Liver (tissue), 9 donors: ENCODE measurements around the gene ZFAND2B. TPM values are rescaled to one million over a fixed set of nuclear protein-coding genes. Genes with fewer than 3 reads are reported as not detected.

Source experiments
- DNase-seq: peaks from one replicate; pipeline ENCODE4 v3.0.0-alpha.2; 2017; ENCODE audit warnings: low spot score
- H3K27ac ChIP-seq, 2 donors: one replicate each; pipeline ENCODE4 v1.7.0; 2013; ENCODE audit warnings: inconsistent platforms in 2 of 2, low read length in 2 of 2, control low read depth in 1 of 2, low read depth in 1 of 2, mild to moderate bottlenecking in 1 of 2
- H3K27me3 ChIP-seq, 4 donors: one replicate each; pipeline versions ENCODE4 v1.6.1 to v1.7.0; 2013; ENCODE audit warnings: low read length in 3 of 4, inconsistent platforms in 1 of 4, mild to moderate bottlenecking in 1 of 4, moderate library complexity in 1 of 4; ENCODE audit not compliant: control insufficient read depth in 4 of 4, insufficient read depth in 4 of 4
- H3K36me3 ChIP-seq, 4 donors: one replicate each; pipeline versions ENCODE4 v1.6.1 to v1.7.0; 2013; ENCODE audit warnings: low read length in 3 of 4, mild to moderate bottlenecking in 3 of 4, low read depth in 1 of 4, moderate library complexity in 1 of 4; ENCODE audit not compliant: control insufficient read depth in 4 of 4, insufficient read depth in 3 of 4
- H3K4me1 ChIP-seq, 4 donors: one replicate each; pipeline versions ENCODE4 v1.6.1 to v1.7.0; 2013; ENCODE audit warnings: low read length in 3 of 4, mild to moderate bottlenecking in 3 of 4, moderate library complexity in 1 of 4; ENCODE audit not compliant: control insufficient read depth in 4 of 4, insufficient read depth in 4 of 4
- H3K4me3 ChIP-seq, 3 donors: one replicate each; pipeline versions ENCODE4 v1.6.1 to v1.7.0; 2013; ENCODE audit warnings: low read length in 3 of 3, control low read depth in 1 of 3, low read depth in 1 of 3, mild to moderate bottlenecking in 1 of 3
- H3K9ac ChIP-seq, 2 donors: one replicate each; pipeline ENCODE4 v1.7.0; 2013; ENCODE audit warnings: low read length in 2 of 2, mild to moderate bottlenecking in 2 of 2, moderate library complexity in 2 of 2, control low read depth in 1 of 2, low read depth in 1 of 2
- H3K9me3 ChIP-seq, 4 donors: one replicate each; pipeline versions ENCODE4 v1.6.1 to v1.7.0; 2013; ENCODE audit warnings: low read length in 3 of 4; ENCODE audit not compliant: control insufficient read depth in 4 of 4
- CTCF ChIP-seq: fragments of 150-350 bp; IDR thresholded peaks from 2 replicates; pipeline ENCODE4 v1.5.1; 2017; ENCODE audit warnings: improper control_type of control experiment, low read depth, low read length; ENCODE audit not compliant: missing input control
- EGR1 ChIP-seq, 2 donors: IDR thresholded peaks; 2 replicates each; pipeline ENCODE4 v1.6.1; 2016 to 2018; ENCODE audit warnings: antibody characterized with exemption in 2 of 2, low read depth in 2 of 2
- FOXA1 ChIP-seq: IDR thresholded peaks from 2 replicates; pipeline ENCODE4 v1.6.1; 2016; ENCODE audit warnings: antibody characterized with exemption
- FOXA2 ChIP-seq: IDR thresholded peaks from 2 replicates; pipeline ENCODE4 v1.6.1; 2016; ENCODE audit warnings: antibody characterized with exemption
- GABPA ChIP-seq, 2 donors: IDR thresholded peaks in 1 of 2; conservative IDR thresholded peaks in 1 of 2; 2 replicates each; pipeline ENCODE4 v1.6.1; 2016; ENCODE audit warnings: antibody characterized with exemption in 2 of 2, mild to moderate bottlenecking in 1 of 2, moderate library complexity in 1 of 2
- HNF4G ChIP-seq: IDR thresholded peaks from 2 replicates; pipeline ENCODE4 v1.6.1; 2016; ENCODE audit warnings: antibody characterized with exemption
- MAX ChIP-seq: IDR thresholded peaks from 2 replicates; pipeline ENCODE4 v1.6.1; 2016; ENCODE audit warnings: antibody characterized with exemption
- NR2F2 ChIP-seq: IDR thresholded peaks from 2 replicates; pipeline ENCODE4 v1.6.1; 2016; ENCODE audit warnings: antibody characterized with exemption
- RAD21 ChIP-seq, 2 donors: IDR thresholded peaks; 2 replicates each; pipeline ENCODE4 v1.6.1; 2016; ENCODE audit warnings: antibody characterized with exemption in 2 of 2, mild to moderate bottlenecking in 2 of 2
- REST ChIP-seq: IDR thresholded peaks from 2 replicates; pipeline ENCODE4 v1.6.1; 2016; ENCODE audit warnings: antibody characterized with exemption, mild to moderate bottlenecking
- SP1 ChIP-seq: IDR thresholded peaks from 2 replicates; pipeline ENCODE4 v1.6.1; 2018; ENCODE audit warnings: antibody characterized with exemption, mild to moderate bottlenecking
- TAF1 ChIP-seq: conservative IDR thresholded peaks from 2 replicates; pipeline ENCODE4 v1.6.1; 2016; ENCODE audit warnings: antibody characterized with exemption, mild to moderate bottlenecking
- YY1 ChIP-seq: IDR thresholded peaks from 2 replicates; pipeline ENCODE4 v1.6.1; 2016; ENCODE audit warnings: antibody characterized with exemption, mild to moderate bottlenecking
- WGBS: extraction: QIAGEN DNeasy Blood & Tissue Kit; methylation state at CpG from one replicate; pipeline ENCODE4 v1.1.7; 2013; 5-methylcytosine and 5-hydroxymethylcytosine counted together
- polyA plus RNA-seq, 2 donors: library from polyadenylated mRNA; stranded (reverse) in 1 of 2; unstranded in 1 of 2; fragments of 200-250 nt in 1 of 2; fragments of >200 nt in 1 of 2; fragmentation: Nextera tagmentation in 1 of 2; extraction: Ambion mirVana in 1 of 2; gene quantifications; one replicate each; pipeline versions ENCODE4 v1.2.1 to v1.2.3, GENCODE V29; 2013 to 2015
- total RNA-seq, 2 donors: library from RNA; depleted of rRNA; stranded (reverse); fragments of >200 nt; gene quantifications; one replicate each; pipeline ENCODE4 v1.2.3, GENCODE V29; 2014
- TF ChIP-seq, protein P1 (sequence below): IDR thresholded peaks from 2 replicates; pipeline ENCODE4 v1.6.1; 2016; ENCODE audit warnings: antibody characterized with exemption
- donor health status: healthy.
- donor health status: healthy.
- donor health status: healthy.
- donor health status: healthy.
- donor health status: healthy.

The ZFAND2B gene
- total and polyA plus RNA-seq, 4 donors, result 19.6 to 53.8 (median 25.8) TPM

- no peak for TF ChIP-seq YY1
- TF ChIP-seq, protein P1, sequence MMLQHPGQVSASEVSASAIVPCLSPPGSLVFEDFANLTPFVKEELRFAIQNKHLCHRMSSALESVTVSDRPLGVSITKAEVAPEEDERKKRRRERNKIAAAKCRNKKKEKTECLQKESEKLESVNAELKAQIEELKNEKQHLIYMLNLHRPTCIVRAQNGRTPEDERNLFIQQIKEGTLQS, result no peak
- TF ChIP-seq HNF4G, result no peak
- no peak for TF ChIP-seq RAD21 (IDR thresholded peaks at IDR 0.05)
Observed at GRCh38 chr2:219174801-219175200, 31.8 kb upstream of the ZFAND2B start (continued).

- TF ChIP-seq FOXA2 (no peak), GABPA (IDR thresholded peaks at IDR 0.05 in 1 of 2, conservative IDR thresholded peaks at IDR 0.05 in 1 of 2) (no peak), TAF1 (no peak), EGR1 (IDR thresholded peaks at IDR 0.05; ENCODE audit: low read depth in 2 of 2) (no peak), HNF4G (no peak), SP1 (no peak), RAD21 (IDR thresholded peaks at IDR 0.05) (no peak), MAX (no peak), YY1 (no peak), REST (no peak), CTCF (no peak), FOXA1 (no peak), NR2F2 (no peak)
- TF ChIP-seq, protein P1, result no peak
- no peaks in the 10 kb centered on the region for H3K27me3 ChIP-seq
- no peak for DNase-seq
- peak overlapping the region in 1 of 2 donors; percentile 73 for H3K9ac ChIP-seq
- no peaks in the 10 kb centered on the region for H3K9me3 ChIP-seq
- H3K4me3 ChIP-seq, result no peak overlapping the region
- WGBS, result 85% methylated on average over 7 of the region's 7 CpGs
- H3K4me1 ChIP-seq, result peaks cover 0 to 36% (median 27%) of the 10 kb centered on the region in 4 donors
- peaks cover 0 to 38% (median 30%) of the 10 kb centered on the region in 4 donors for H3K36me3 ChIP-seq
- H3K27ac ChIP-seq, result no peak overlapping the region
Observed at GRCh38 chr2:219175486-219175885, 31.1 kb upstream of the ZFAND2B start.
